GM18861 (cell line): ENCODE measurements around the gene SLC6A19.

Source experiments
- ATAC-seq: cut with Tn5 transposase; IDR thresholded peaks from one replicate; pipeline ENCODE4 v1.9.1; 2021; ENCODE audit not compliant: unreplicated experiment

The SLC6A19 gene

GRCh38 chr5:1193591-1193985 lies 7.8 kb upstream of the SLC6A19 start:
- no peak for ATAC-seq

- no peak for ATAC-seq
Measured at GRCh38 chr5:1194378-1194777, 7.0 kb upstream of the SLC6A19 start.

DNA sequence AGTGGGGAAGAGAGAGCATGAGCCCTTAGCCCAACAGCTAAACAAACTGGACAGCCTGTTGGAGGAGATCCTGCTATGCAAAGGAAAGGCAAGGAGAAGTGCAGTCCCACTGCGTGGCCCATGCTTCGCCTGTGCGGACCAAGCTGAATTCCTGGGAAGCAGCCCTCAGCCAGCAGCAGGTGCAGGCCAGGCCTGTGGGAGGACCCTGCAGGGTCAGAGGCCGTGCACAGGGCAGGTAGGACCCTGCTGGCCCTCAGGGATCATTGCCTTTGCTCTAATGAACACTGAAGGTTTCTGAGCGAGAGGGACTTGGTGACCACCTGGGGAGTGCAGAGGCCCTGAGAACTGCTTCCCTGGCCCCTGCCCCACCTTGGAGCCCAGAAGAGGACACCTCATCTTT lies 6.0 kb upstream of the SLC6A19 start:
- ATAC-seq = no peak

DNA sequence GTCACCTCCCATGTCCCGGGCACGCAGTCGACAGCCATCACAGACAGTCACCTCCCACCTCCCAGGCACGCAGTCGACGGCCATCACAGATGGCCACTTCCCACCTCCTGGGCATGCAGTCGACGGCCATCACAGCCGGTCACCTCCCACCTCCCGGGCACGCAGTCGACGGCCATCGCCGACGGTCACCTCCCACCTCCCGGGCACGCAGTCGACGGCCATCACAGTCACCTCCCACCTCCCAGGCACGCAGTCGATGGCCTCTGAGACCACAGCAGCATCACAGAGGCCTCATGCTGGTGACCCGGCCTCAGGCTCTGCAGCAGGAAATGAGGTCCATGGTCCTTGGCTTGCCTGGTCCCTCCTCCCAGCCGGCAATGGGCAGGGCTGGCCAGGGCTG lies 5.5 kb upstream of the SLC6A19 start:
- ATAC-seq = no peak

DNA sequence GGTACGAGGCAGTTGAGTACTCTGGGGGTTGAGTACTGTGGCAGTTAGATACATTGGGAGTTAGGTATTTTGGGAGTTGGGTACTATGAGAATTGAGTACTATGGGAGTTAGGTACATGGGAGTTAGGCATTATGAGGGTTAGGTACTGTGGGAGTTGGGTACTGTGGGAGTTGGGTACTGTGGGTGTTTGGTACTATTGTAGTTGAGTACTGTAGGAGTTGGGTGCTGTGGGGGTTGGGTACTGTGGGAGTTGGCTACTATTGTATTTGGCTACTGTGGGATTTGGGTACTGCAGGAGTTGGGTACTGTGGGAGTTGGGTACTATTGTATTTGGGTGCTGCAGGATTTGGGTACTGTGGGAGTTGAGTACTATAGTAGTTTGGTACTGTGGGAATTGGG lies 4.8 kb upstream of the SLC6A19 start:
- no peak for ATAC-seq

- ATAC-seq = no peak
Measured at GRCh38 chr5:1197876-1198666, 3.3 kb upstream of the SLC6A19 start.

DNA sequence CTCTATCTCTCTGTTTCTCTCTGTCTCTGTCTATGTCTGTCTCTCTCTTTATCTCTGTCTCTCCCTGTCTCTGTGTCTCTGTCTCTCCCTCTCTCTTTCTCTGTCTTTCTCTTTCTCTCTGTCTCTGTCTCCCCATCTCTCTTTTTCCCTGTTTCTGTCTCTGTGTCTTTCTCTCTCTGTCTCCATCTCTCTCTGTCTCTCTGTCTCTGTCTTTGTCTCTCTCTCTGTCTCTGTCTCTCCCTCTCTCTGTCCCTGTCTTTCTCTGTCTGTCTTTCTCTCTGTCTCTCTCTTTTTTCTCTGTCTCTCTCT lies 2.1 kb upstream of the SLC6A19 start:
- no peak for ATAC-seq

GRCh38 chr5:1199649-1200494 lies 1.5 kb upstream of the SLC6A19 start:
- ATAC-seq = no peak

DNA sequence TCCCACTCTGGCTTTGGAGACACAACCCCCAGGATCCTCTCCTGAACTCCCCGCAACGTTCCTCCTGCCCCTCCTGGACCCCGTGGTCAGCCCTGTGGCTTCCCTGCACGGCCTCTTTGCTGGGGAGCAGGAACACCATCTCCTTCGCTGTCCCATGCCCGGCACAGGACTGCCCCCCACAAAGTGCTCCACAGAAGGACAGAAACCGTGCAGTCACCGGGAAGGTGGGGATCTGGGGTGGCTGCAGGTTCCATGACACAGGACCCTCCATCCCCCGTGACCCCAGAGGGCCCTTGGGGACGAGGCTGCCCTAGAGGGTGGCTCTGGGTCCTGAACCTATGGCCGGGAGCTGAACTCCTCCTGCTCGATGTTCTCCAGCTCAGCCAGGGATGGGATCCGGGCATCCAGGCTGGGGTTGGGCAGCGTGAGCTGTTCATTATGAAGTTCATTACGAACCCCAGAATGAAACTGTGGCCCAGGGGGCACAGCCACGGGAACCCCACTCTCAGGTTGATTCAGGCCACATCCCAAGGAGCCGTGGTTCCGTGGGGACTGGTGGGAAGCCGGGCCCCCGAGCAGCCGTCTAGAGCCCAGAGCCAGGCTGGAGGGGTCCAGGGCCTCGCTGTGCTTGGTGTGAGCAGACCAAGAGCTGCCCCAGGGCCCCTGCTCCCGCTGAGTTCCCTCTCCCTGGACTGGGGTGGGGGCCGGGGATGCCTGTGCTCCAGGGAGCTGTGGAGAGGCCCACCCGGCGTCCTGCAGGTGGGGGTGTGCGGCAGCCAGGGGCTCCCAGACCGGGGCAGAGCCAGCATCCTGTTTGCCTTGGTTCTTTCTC lies 684 bp upstream of the SLC6A19 start:
- no peak for ATAC-seq

GRCh38 chr5:1202026-1202797 lies 817 bp downstream of the SLC6A19 start:
- no peak for ATAC-seq

- no peak for ATAC-seq
Measured at GRCh38 chr5:1202798-1203185, 1.4 kb downstream of the SLC6A19 start.

DNA sequence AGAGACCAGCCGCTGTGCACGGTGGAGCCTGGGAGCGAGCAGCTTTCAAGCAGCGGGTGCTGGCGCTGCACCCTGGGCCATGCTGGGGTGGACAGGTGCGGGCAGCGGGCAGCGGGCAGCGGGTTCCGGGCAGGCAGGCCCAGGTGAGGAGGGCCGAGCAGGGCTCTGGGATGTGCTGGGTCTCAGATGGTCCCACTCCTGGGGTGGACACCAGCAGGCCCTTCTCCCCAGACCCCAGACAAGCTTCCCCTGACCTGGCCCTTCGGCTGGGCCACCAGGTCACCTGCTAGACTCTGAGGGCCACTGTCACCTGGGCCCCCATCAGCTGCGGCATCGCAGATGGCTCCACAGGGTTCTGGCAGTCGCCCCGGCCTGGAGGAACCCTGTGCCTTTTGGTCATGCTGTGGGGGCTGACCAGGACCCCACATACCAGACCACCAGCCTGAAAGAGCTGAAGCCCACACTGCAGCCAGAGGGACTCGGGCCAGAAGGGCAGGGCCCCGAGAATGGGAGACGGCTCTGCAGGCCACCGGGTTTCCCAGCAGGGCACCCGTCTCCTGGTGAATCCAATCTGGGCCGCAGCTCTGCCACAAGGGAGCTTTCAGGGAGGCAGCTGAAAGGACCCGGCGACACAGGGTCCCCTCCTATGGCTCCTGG lies 2.0 kb downstream of the SLC6A19 start:
- ATAC-seq = no peak

- no peak for ATAC-seq
Measured at GRCh38 chr5:1203968-1204692, 2.7 kb downstream of the SLC6A19 start.

GRCh38 chr5:1204693-1205242 lies 3.4 kb downstream of the SLC6A19 start:
- no peak for ATAC-seq

DNA sequence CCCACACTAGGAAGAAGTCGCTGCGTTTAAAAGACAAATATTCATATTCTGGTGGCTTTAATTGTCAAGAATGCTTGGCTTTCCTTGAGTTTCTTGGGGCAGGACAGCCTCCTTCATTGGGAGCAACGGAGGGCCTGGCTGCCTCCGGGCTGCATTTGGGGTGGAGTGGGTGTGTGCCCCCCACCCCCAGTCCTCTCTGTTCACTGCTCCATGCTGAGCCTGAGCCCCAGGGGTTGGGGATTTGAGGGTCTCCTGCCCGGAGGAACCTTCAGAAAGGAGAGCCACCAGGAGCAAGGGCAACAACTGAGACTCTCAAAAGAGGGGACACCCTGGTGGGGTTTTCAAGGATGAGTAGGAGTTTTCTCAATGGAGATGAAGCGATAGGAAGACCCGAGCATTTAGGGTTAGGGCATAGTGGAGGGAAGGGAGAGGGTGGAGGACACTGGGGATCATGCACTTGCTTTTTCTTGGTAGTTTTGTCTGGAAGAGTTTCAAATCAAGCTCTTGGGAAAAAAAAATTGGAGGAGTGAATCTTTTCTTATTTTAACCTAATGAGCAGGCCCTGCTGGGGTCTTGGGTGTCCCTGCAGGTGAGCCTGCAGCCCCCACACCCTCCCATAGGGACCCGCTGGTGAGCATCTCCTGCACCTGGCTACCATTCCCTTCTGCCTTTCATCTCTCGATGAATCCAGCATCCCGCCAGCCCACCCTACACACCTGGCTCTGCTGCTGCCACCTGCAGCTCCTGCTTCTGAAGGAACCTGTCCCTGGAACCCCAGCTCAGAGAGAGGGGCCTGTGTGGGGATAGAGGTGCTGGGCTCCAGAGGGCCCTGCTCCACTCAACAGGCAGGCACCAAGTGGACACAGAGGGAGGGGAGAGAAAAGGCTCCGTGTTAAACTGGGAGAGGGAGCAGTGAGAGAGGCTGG lies 4.1 kb downstream of the SLC6A19 start:
- ATAC-seq = no peak

GRCh38 chr5:1206521-1207412 lies 5.4 kb downstream of the SLC6A19 start:
- ATAC-seq = no peak

DNA sequence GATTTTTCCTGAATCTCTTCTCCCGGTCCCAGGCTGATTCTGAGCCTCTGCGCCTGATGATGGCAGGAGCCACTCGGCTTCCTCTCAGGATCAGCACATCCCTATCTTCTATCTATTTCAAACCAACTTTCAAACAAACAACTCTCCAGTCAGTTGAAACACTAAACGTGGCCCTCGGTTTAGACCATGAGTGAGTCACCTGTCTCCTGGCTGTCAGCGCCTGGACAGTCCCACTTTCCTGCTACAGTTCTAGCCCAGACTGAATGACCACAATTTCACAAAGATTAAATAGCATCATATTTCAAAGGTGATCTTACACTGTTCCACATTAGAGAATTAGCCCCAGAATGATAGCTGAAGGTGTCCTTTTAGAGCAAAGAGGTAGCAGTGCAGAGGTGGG lies 6.2 kb downstream of the SLC6A19 start:
- ATAC-seq = no peak
